Upper lobe of right lung (tissue), 1 donor: ENCODE data around the gene OR6K3. TPM values are rescaled to one million over a fixed set of nuclear protein-coding genes. Genes with fewer than 3 reads are reported as not detected.

ENCODE experiments used
- ATAC-seq: fragments of 200-7000 bp; cut with Tn5 transposase; one replicate; pipeline ENCODE4 v1.9.1; 2020; ENCODE audit warnings: mild to moderate bottlenecking, moderate library complexity
- DNase-seq: peaks from one replicate; pipeline ENCODE4 v3.0.0-alpha.2; 2020
- H3K27ac ChIP-seq: fragments of 200-600 bp; one replicate; pipeline ENCODE4 v1.8.0; 2022
- H3K27me3 ChIP-seq: fragments of 200-600 bp; one replicate; pipeline ENCODE4 v1.8.0; 2022; ENCODE audit warnings: mild to moderate bottlenecking
- H3K36me3 ChIP-seq: fragments of 200-600 bp; one replicate; pipeline ENCODE4 v1.8.0; 2022
- H3K4me1 ChIP-seq: fragments of 200-600 bp; one replicate; pipeline ENCODE4 v1.8.0; 2022
- H3K4me3 ChIP-seq: fragments of 200-600 bp; one replicate; pipeline ENCODE4 v1.8.0; 2022; ENCODE audit warnings: mild to moderate bottlenecking
- H3K9me3 ChIP-seq: fragments of 200-600 bp; one replicate; pipeline ENCODE4 v1.8.0; 2022
- intact Hi-C: fragments of 100-400 bp; cut with DNase I; formaldehyde crosslinking; loops from one replicate; pipeline ENCODE4 v1.11.0; 2022
- total RNA-seq: library from RNA; stranded (reverse); fragmentation: NEBNext Ultra II Directional; extraction: Animal tissue kit (Norgen Biotek cat#: 25700); gene quantifications from one replicate; pipeline ENCODE4 v1.2.1, GENCODE V29; 2021
- TF ChIP-seq, protein P1 (sequence below): fragments of 200-600 bp; IDR thresholded peaks from one replicate; pipeline ENCODE4 v1.8.0; 2022; ENCODE audit warnings: antibody characterized with exemption
- donor health status: DM: no; HTN: yes; CAD: no; lungs with severe emphysema.

Gene OR6K3
- total RNA-seq, 1 donor from 2014 or later = 2.3 TPM

DNA sequence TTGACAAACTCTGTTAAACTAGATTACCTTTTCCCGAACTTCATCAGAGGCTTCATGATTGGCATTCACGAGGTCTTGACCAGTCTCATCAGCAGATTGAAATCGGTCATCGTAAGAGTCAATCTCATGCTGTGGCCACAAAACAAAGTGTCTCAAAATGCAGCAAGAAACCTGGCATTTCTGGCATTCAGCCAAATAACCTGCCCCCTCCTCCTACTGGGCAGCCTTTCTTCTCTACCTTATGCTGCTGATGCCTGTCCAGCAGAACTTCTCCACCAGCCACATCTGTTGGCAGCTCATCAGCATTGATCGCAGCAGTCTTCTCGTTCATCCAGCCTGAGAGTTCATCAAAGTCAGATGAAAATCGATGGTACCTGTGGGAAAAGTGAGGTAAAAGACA lies 46.2 kb downstream of the OR6K3 start:
- no peak for ATAC-seq

More for the DNA sequence above, 46.2 kb downstream of the OR6K3 start:
- Histone ChIP-seq H3K4me1 (no peaks in the 10 kb centered on the region), H3K27me3 (no peaks in the 10 kb centered on the region), H3K36me3 (no peaks in the 10 kb centered on the region), H3K9me3 (no peaks in the 10 kb centered on the region), H3K27ac (no peak overlapping the region), H3K4me3 (no peak overlapping the region)
- DNase-seq = no peak
- intact Hi-C loops = no loop called here
- TF ChIP-seq, protein P1, sequence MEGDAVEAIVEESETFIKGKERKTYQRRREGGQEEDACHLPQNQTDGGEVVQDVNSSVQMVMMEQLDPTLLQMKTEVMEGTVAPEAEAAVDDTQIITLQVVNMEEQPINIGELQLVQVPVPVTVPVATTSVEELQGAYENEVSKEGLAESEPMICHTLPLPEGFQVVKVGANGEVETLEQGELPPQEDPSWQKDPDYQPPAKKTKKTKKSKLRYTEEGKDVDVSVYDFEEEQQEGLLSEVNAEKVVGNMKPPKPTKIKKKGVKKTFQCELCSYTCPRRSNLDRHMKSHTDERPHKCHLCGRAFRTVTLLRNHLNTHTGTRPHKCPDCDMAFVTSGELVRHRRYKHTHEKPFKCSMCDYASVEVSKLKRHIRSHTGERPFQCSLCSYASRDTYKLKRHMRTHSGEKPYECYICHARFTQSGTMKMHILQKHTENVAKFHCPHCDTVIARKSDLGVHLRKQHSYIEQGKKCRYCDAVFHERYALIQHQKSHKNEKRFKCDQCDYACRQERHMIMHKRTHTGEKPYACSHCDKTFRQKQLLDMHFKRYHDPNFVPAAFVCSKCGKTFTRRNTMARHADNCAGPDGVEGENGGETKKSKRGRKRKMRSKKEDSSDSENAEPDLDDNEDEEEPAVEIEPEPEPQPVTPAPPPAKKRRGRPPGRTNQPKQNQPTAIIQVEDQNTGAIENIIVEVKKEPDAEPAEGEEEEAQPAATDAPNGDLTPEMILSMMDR = no peak

Other genes starting within 250 kb of the OR6K3 start
- not detected for gene OR10R2, start 248.5 kb downstream of the OR6K3 start, total RNA-seq
- gene OR6Y1, start 166.3 kb downstream of the OR6K3 start, total RNA-seq = not detected
- not detected for gene OR6P1, start 150.1 kb downstream of the OR6K3 start, total RNA-seq
- gene OR10X1, start 140.8 kb downstream of the OR6K3 start, total RNA-seq = not detected
- gene OR10Z1, start 115.5 kb downstream of the OR6K3 start, total RNA-seq = not detected
- not detected for gene SPTA1, start 34.0 kb downstream of the OR6K3 start, total RNA-seq
- not detected for gene OR6K2, start 20.1 kb downstream of the OR6K3 start, total RNA-seq
- not detected for gene OR6K6, start 34.0 kb upstream of the OR6K3 start, total RNA-seq
- 2.3 TPM for gene OR6N1, start 51.5 kb upstream of the OR6K3 start, total RNA-seq
- gene OR6N2, start 60.5 kb upstream of the OR6K3 start, total RNA-seq = 0.72 TPM
- gene MNDA, start 110.6 kb upstream of the OR6K3 start, total RNA-seq = 45.5 TPM
- gene PYHIN1, start 210.8 kb upstream of the OR6K3 start, total RNA-seq = 2.6 TPM